HL-60 (cell line): ENCODE measurements around the gene BIN1.
"Not testable (repeated sequence)": the region's sequence is repeated elsewhere in the genome, so short reads cannot be mapped to it uniquely, and the experiment has no call there.

Experiments used
- DNase-seq, 2 experiments: peaks; one replicate each; pipeline ENCODE4 v3.0.0-alpha.2; 2010 to 2020; ENCODE audit warnings: low read depth in 1 of 2, low spot score in 1 of 2
- H3K27ac ChIP-seq: fragments of 250-450 bp; sonication (Bioruptor Pico); replicated peaks from 2 replicates; pipeline ENCODE4 v1.5.1; 2020; ENCODE audit warnings: mild to moderate bottlenecking, moderate library complexity
- H3K27me3 ChIP-seq: fragments of 250-450 bp; sonication (Bioruptor Pico); 2 replicates; pipeline ENCODE4 v1.5.1; 2021; ENCODE audit warnings: mild to moderate bottlenecking, moderate library complexity; ENCODE audit not compliant: insufficient read depth, poor library complexity, severe bottlenecking
- H3K4me3 ChIP-seq: replicated peaks from 2 replicates; pipeline ENCODE4 v1.5.1; 2011; ENCODE audit warnings: mild to moderate bottlenecking, control low read depth, low read length; ENCODE audit not compliant: insufficient read depth
- CTCF ChIP-seq: IDR thresholded peaks from one replicate; pipeline ENCODE4 v1.5.1; 2011; ENCODE audit warnings: low read length, control low read depth, inconsistent platforms; ENCODE audit not compliant: insufficient read depth
- GABPA ChIP-seq: IDR thresholded peaks from 2 replicates; pipeline ENCODE4 v1.6.1; 2012; ENCODE audit warnings: low read depth
- POLR2AphosphoS5 ChIP-seq: IDR thresholded peaks from 2 replicates; pipeline ENCODE4 v1.6.1; 2012; ENCODE audit warnings: low read depth
- SPI1 ChIP-seq: IDR thresholded peaks from 2 replicates; pipeline ENCODE4 v1.6.1; 2012; ENCODE audit warnings: low read depth, mild to moderate bottlenecking, borderline replicate concordance
- TF ChIP-seq, protein P1 (sequence below): IDR thresholded peaks from 2 replicates; pipeline ENCODE4 v1.6.1; 2012; ENCODE audit warnings: low read depth; ENCODE audit not compliant: insufficient replicate concordance

BIN1 gene

GRCh38 chr2:127122361-127123027 is 15.5 kb upstream of the BIN1 start:
- TF ChIP-seq, protein P1, sequence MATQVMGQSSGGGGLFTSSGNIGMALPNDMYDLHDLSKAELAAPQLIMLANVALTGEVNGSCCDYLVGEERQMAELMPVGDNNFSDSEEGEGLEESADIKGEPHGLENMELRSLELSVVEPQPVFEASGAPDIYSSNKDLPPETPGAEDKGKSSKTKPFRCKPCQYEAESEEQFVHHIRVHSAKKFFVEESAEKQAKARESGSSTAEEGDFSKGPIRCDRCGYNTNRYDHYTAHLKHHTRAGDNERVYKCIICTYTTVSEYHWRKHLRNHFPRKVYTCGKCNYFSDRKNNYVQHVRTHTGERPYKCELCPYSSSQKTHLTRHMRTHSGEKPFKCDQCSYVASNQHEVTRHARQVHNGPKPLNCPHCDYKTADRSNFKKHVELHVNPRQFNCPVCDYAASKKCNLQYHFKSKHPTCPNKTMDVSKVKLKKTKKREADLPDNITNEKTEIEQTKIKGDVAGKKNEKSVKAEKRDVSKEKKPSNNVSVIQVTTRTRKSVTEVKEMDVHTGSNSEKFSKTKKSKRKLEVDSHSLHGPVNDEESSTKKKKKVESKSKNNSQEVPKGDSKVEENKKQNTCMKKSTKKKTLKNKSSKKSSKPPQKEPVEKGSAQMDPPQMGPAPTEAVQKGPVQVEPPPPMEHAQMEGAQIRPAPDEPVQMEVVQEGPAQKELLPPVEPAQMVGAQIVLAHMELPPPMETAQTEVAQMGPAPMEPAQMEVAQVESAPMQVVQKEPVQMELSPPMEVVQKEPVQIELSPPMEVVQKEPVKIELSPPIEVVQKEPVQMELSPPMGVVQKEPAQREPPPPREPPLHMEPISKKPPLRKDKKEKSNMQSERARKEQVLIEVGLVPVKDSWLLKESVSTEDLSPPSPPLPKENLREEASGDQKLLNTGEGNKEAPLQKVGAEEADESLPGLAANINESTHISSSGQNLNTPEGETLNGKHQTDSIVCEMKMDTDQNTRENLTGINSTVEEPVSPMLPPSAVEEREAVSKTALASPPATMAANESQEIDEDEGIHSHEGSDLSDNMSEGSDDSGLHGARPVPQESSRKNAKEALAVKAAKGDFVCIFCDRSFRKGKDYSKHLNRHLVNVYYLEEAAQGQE, result no peak
- DNase-seq, result no peak

GRCh38 chr2:127121776-127122176 is 14.8 kb upstream of the BIN1 start:
- H3K4me3 ChIP-seq, result no peak overlapping the region
- TF ChIP-seq, protein P1, result no peak
- TF ChIP-seq POLR2AphosphoS5 (no peak), GABPA (no peak), CTCF (no peak), SPI1 (no peak)
- H3K27ac ChIP-seq, result no peak overlapping the region
- no peaks in the 10 kb centered on the region for H3K27me3 ChIP-seq
- DNase-seq, result no peak

More at GRCh38 chr2:127122361-127123027, 15.5 kb upstream of the BIN1 start:
- Histone ChIP-seq H3K27me3 (no peaks in the 10 kb centered on the region), H3K27ac (no peak overlapping the region), H3K4me3 (no peak overlapping the region)

DNA sequence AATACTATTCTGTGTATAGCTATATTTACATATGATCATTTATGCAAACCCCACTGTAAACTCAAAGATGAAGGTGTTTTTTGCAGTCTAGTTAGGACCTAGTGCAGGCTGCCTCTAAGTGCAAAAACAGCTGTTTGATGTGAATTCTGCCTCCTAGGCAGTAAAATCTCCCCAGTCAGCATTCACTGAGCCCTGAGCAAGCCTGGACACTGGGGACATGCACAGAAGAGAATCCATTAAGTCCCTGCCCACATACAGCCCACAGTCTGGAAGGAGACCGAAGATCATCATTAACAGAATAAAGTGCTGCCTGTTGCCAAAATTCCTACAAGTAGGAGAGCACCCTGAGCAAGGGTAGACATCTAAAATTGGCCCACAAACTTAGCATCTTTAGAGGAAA is 14.4 kb upstream of the BIN1 start:
- H3K27ac ChIP-seq, result no peak overlapping the region
- no peak for DNase-seq

GRCh38 chr2:127120408-127120807 is 13.5 kb upstream of the BIN1 start:
- not testable (repeated sequence) for DNase-seq, H3K27ac ChIP-seq, H3K27me3 ChIP-seq, H3K4me3 ChIP-seq

More for the DNA sequence above, 14.4 kb upstream of the BIN1 start:
- TF ChIP-seq SPI1, result no peak
- TF ChIP-seq CTCF, result no peak
- TF ChIP-seq GABPA, result no peak
- TF ChIP-seq, protein P1, result no peak
- no peak for TF ChIP-seq POLR2AphosphoS5
- H3K27me3 ChIP-seq, result no peaks in the 10 kb centered on the region
- H3K4me3 ChIP-seq, result no peak overlapping the region
